GM21381 (cell line): Measurements from ENCODE around the gene CPN1.

Experiments
- ATAC-seq: cut with Tn5 transposase; IDR thresholded peaks from one replicate; pipeline ENCODE4 v1.9.1; 2021; ENCODE audit warnings: mild to moderate bottlenecking, moderate library complexity; ENCODE audit not compliant: unreplicated experiment

The CPN1 gene

GRCh38 chr10:99999319-100000108 is 82.2 kb downstream of the CPN1 start:
- ATAC-seq, result no peak

- no peak for ATAC-seq
These were observed 82.8 kb downstream of the CPN1 start for GRCh38 chr10:99998889-99999288.

- ATAC-seq, result no peak
These were observed 84.7 kb downstream of the CPN1 start for GRCh38 chr10:99996671-99997648.

DNA sequence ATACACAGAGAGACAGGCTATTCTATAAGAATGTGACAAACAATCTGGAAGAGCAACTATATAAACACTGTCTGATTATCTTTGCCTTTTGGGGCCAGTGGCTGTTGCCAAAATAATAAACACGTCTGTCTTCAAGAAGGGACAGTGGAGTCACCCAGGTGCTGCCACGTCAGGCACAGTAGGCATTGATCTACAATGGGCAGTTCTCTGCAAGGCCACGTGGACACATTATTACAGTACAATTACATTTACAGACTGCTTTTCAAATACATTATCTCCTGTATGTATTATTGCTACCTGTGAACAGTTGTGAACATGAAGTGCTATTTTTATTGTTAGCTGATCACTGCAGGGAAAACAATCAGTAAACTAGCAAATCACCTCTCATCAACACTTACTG is 86.0 kb downstream of the CPN1 start:
- ATAC-seq, result no peak

DNA sequence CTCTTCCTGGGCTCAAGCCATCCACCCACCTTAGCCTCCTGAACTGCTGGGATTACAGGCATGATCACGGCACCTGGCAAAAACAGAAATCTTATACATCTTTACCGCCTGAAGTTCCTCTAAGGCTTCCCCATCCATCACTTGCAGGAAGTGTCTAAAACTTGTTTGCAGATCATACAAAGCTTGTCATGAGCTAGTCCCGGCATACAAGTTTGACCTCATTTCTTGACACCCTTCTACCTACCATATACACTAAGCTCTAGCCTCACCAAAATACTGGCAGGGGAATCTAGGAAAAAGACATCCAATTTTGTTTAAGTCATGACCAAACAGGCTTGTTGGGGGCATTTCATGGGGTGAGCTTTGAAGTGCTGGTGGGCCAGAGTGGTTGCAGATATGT is 86.4 kb downstream of the CPN1 start:
- no peak for ATAC-seq

DNA sequence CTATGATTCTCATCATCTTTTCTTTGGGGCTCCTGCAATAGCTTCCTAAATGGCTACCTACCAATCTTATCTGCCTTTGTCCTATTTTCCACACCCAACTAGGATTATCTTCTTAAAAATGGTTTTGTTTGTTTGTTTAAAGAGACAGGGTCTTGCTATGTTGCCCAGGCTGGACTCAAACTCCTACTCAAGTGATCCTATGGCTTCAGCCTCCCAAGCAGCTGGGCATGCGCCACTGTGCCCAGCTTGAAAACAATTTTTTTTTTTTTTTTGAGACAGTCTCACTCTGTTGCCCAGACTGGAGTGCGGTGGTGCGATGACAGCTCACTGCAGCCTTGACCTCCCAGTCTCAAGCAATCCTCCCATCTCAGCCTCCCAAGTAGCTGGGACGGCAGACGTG is 86.9 kb downstream of the CPN1 start:
- ATAC-seq, result no peak

GRCh38 chr10:99993701-99994689 is 87.7 kb downstream of the CPN1 start:
- ATAC-seq, result peak; percentile 64
